ENCODE measurements around the gene AGK. TPM values are rescaled to one million over a fixed set of nuclear protein-coding genes. Genes with fewer than 3 reads are reported as not detected.

AGK gene
- total RNA-seq, 1 experiment from 2014 or later: 38.2 TPM

DNA sequence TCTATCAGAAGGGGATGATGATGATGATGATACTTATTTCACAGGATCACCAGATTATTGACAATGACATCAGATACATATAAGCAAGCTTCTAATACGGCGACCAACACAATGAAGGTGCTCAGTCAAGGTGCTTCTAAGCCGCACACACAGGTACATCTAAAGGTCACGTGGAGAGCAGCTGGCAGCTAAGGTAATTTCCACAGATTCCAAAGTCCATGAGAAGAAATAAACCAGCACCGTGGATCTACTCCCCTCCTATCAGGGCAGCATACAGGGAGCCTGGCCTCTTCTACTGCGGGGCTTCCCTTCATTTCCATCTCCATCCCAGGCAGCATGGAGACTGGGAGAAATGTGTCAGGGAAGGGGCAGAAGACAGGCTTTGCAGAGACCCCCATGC lies 113.2 kb downstream of the AGK start:
- ATAC-seq (no peak), DNase-seq (no peak)
- Histone ChIP-seq H3K4me3 (ENCODE audit: low read length) (no peak overlapping the region), H3K27me3 (ENCODE audit: low read length) (no peaks in the 10 kb centered on the region), H3K4me2 (ENCODE audit: low read length) (no peak overlapping the region), H2AFZ (ENCODE audit: low read length) (no peak overlapping the region), H4K20me1 (ENCODE audit: low read length) (no peaks in the 10 kb centered on the region), H3K9me2 (replicated peaks; ENCODE audit: low read length) (no peaks in the 10 kb centered on the region), H3K9me3 (ENCODE audit: low read length) (no peaks in the 10 kb centered on the region), H3K9ac (ENCODE audit: low read length) (no peak overlapping the region), H3K36me3 (ENCODE audit: low read depth, low read length) (peaks cover 4% of the 10 kb centered on the region), H3K27ac (ENCODE audit: low read length) (no peak overlapping the region), H3K4me1 (ENCODE audit: insufficient read depth, low read length) (peaks cover 19% of the 10 kb centered on the region), H3F3A (ENCODE audit: low read length, unreplicated experiment) (no peaks in the 10 kb centered on the region), H3K79me2 (ENCODE audit: low read length) (no peaks in the 10 kb centered on the region)
- TF ChIP-seq, protein P1, sequence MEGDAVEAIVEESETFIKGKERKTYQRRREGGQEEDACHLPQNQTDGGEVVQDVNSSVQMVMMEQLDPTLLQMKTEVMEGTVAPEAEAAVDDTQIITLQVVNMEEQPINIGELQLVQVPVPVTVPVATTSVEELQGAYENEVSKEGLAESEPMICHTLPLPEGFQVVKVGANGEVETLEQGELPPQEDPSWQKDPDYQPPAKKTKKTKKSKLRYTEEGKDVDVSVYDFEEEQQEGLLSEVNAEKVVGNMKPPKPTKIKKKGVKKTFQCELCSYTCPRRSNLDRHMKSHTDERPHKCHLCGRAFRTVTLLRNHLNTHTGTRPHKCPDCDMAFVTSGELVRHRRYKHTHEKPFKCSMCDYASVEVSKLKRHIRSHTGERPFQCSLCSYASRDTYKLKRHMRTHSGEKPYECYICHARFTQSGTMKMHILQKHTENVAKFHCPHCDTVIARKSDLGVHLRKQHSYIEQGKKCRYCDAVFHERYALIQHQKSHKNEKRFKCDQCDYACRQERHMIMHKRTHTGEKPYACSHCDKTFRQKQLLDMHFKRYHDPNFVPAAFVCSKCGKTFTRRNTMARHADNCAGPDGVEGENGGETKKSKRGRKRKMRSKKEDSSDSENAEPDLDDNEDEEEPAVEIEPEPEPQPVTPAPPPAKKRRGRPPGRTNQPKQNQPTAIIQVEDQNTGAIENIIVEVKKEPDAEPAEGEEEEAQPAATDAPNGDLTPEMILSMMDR (conservative IDR thresholded peaks at IDR 0.05; ENCODE audit: low read depth, low read length): no peak
- BruUV-seq (replicated peaks): no TSS peak
- POLR2A ChIA-PET (ENCODE audit: unreplicated experiment): no interaction called here
- CTCF ChIA-PET: no interaction called here
- intact Hi-C loops (cut with micrococcal nuclease): no loop called here

- no peak overlapping the region for H3K4me3 ChIP-seq (ENCODE audit: low read length)
- no peaks in the 10 kb centered on the region for H3F3A ChIP-seq (ENCODE audit: low read length, unreplicated experiment)
- H3K27me3 ChIP-seq (ENCODE audit: low read length): no peaks in the 10 kb centered on the region
- BruUV-seq (replicated peaks): no TSS peak
- H4K20me1 ChIP-seq (ENCODE audit: low read length): no peaks in the 10 kb centered on the region
- peaks cover 19% of the 10 kb centered on the region for H3K4me1 ChIP-seq (ENCODE audit: insufficient read depth, low read length)
- no peaks in the 10 kb centered on the region for H3K79me2 ChIP-seq (ENCODE audit: low read length)
- no peak overlapping the region for H3K27ac ChIP-seq (ENCODE audit: low read length)
- CTCF ChIA-PET: no interaction called here
- H2AFZ ChIP-seq (ENCODE audit: low read length): no peak overlapping the region
- no peak for TF ChIP-seq EZH2 (IDR thresholded peaks at IDR 0.05; ENCODE audit: low read length, unreplicated experiment)
- TF ChIP-seq EZH2phosphoT487 (IDR thresholded peaks at IDR 0.05; ENCODE audit: borderline replicate concordance, low read length): no peak
- TF ChIP-seq, protein P1 (conservative IDR thresholded peaks at IDR 0.05; ENCODE audit: low read depth, low read length): no peak
- DNase-seq (no peak), ATAC-seq (no peak)
- POLR2A ChIA-PET (ENCODE audit: unreplicated experiment): no interaction called here
- H3K36me3 ChIP-seq (ENCODE audit: low read depth, low read length): peaks cover 4% of the 10 kb centered on the region
- H3K4me2 ChIP-seq (ENCODE audit: low read length): no peak overlapping the region
- no peak overlapping the region for H3K9ac ChIP-seq (ENCODE audit: low read length)
- no peaks in the 10 kb centered on the region for H3K9me2 ChIP-seq (replicated peaks; ENCODE audit: low read length)
- intact Hi-C loops (cut with micrococcal nuclease): no loop called here
- H3K9me3 ChIP-seq (ENCODE audit: low read length): no peaks in the 10 kb centered on the region
Observed at GRCh38 chr7:141665208-141666035, 114.2 kb downstream of the AGK start.

GRCh38 chr7:141666071-141666470 lies 114.9 kb downstream of the AGK start:
- BruUV-seq (replicated peaks): no TSS peak

More at GRCh38 chr7:141666071-141666470, 114.9 kb downstream of the AGK start:
- no peaks in the 10 kb centered on the region for H3K9me3 ChIP-seq (ENCODE audit: low read length)
- ATAC-seq (no peak), DNase-seq (no peak)
- H3F3A ChIP-seq (ENCODE audit: low read length, unreplicated experiment): no peaks in the 10 kb centered on the region
- peaks cover 19% of the 10 kb centered on the region for H3K4me1 ChIP-seq (ENCODE audit: insufficient read depth, low read length)
- no peak overlapping the region for H3K9ac ChIP-seq (ENCODE audit: low read length)
- no peaks in the 10 kb centered on the region for H4K20me1 ChIP-seq (ENCODE audit: low read length)
- ChIA-PET POLR2A (ENCODE audit: unreplicated experiment) (no interaction called here), CTCF (no interaction called here)
- no peak overlapping the region for H3K4me2 ChIP-seq (ENCODE audit: low read length)
- intact Hi-C loops (cut with micrococcal nuclease): no loop called here
- H3K27ac ChIP-seq (ENCODE audit: low read length): no peak overlapping the region
- TF ChIP-seq EZH2phosphoT487 (IDR thresholded peaks at IDR 0.05; ENCODE audit: borderline replicate concordance, low read length) (no peak), EZH2 (IDR thresholded peaks at IDR 0.05; ENCODE audit: low read length, unreplicated experiment) (no peak)
- TF ChIP-seq, protein P1 (conservative IDR thresholded peaks at IDR 0.05; ENCODE audit: low read depth, low read length): no peak
- no peak overlapping the region for H2AFZ ChIP-seq (ENCODE audit: low read length)
- H3K79me2 ChIP-seq (ENCODE audit: low read length): no peaks in the 10 kb centered on the region
- H3K27me3 ChIP-seq (ENCODE audit: low read length): no peaks in the 10 kb centered on the region
- peaks cover 4% of the 10 kb centered on the region for H3K36me3 ChIP-seq (ENCODE audit: low read depth, low read length)
- no peaks in the 10 kb centered on the region for H3K9me2 ChIP-seq (replicated peaks; ENCODE audit: low read length)
- no peak overlapping the region for H3K4me3 ChIP-seq (ENCODE audit: low read length)
